ENCODE data around the gene CLDND2.
"Not testable (repeated sequence)": the region's sequence is repeated elsewhere in the genome, so short reads cannot be mapped to it uniquely, and the experiment has no call there.

The CLDND2 gene

GRCh38 chr19:51368366-51369282 lies at the start of gene CLDND2:
Gene CLDND2 (minus strand): TSS chr19:51369003. CDS start chr19:51368577, 426 bp downstream.
- DNase-seq: no peak

GRCh38 chr19:51417810-51418157 lies 49.0 kb upstream of the CLDND2 start:
- DNase-seq: no peak

- no peak for DNase-seq
Measured at GRCh38 chr19:51417107-51417809, 48.5 kb upstream of the CLDND2 start, which contains the start of gene SIGLEC10. Gene SIGLEC10 (minus strand): TSS chr19:51417642. CDS start chr19:51417581, 61 bp downstream.

- not testable (repeated sequence) for DNase-seq
Measured at GRCh38 chr19:51416422-51416821, 47.6 kb upstream of the CLDND2 start.

GRCh38 chr19:51415187-51415586 lies 46.4 kb upstream of the CLDND2 start:
- DNase-seq: no peak

GRCh38 chr19:51410950-51411748 lies 42.3 kb upstream of the CLDND2 start:
- DNase-seq: no peak

- DNase-seq: peak; percentile 18 to 23
Measured at GRCh38 chr19:51407511-51408131, 38.8 kb upstream of the CLDND2 start.

- no peak for DNase-seq
Measured at GRCh38 chr19:51402117-51402516, 33.3 kb upstream of the CLDND2 start.

GRCh38 chr19:51399936-51400335 lies 31.1 kb upstream of the CLDND2 start:
- DNase-seq: not testable (repeated sequence)

GRCh38 chr19:51399231-51399630 lies 30.4 kb upstream of the CLDND2 start:
- no peak for DNase-seq

- DNase-seq: no peak
Measured at GRCh38 chr19:51398096-51398704, 29.4 kb upstream of the CLDND2 start.

- not testable (repeated sequence) for DNase-seq
Measured at GRCh38 chr19:51397453-51397852, 28.6 kb upstream of the CLDND2 start.

- no peak for DNase-seq
Measured at GRCh38 chr19:51396175-51396574, 27.4 kb upstream of the CLDND2 start.

- DNase-seq: peak; percentile 84 to 85
Measured at GRCh38 chr19:51394050-51394836, 25.4 kb upstream of the CLDND2 start.

GRCh38 chr19:51392701-51393100 lies 23.9 kb upstream of the CLDND2 start:
- DNase-seq: no peak

- no peak for DNase-seq
Measured at GRCh38 chr19:51391073-51391611, 22.3 kb upstream of the CLDND2 start.

GRCh38 chr19:51389143-51389542 lies 20.3 kb upstream of the CLDND2 start:
- no peak for DNase-seq

GRCh38 chr19:51387924-51388389 lies 19.2 kb upstream of the CLDND2 start, which contains the start of gene LIM2:
Gene LIM2 (minus strand): TSS chr19:51387974. CDS start chr19:51387443, 531 bp downstream.
- DNase-seq: no peak

GRCh38 chr19:51386882-51387520 lies 18.2 kb upstream of the CLDND2 start:
- no peak for DNase-seq

- DNase-seq: no peak
Measured at GRCh38 chr19:51382004-51382403, 13.2 kb upstream of the CLDND2 start.

All from activated CD4-positive, alpha-beta T cell treated with anti-CD3 and anti-CD28 coated beads for 4 hours (primary cell).